COLO829 (cell line): Measurements from ENCODE around the gene CFAP68.

Source experiments
- DNase-seq: peaks from one replicate; pipeline ENCODE4 v3.0.0; 2012; ENCODE audit warnings: low spot score

The CFAP68 gene

GRCh38 chr11:111878849-111879636 lies at the start of gene CFAP68, which contains the start of gene FDXACB1:
Gene CFAP68 (plus strand): TSS chr11:111879541. CDS start chr11:111879561, 20 bp downstream.
Gene FDXACB1 (minus strand): TSS chr11:111879165. CDS start chr11:111879132, 33 bp downstream.
- DNase-seq: peak; percentile 94

GRCh38 chr11:111833524-111833923 lies 45.8 kb upstream of the CFAP68 start:
- DNase-seq: no peak

GRCh38 chr11:111834432-111835163 lies 44.7 kb upstream of the CFAP68 start:
- no peak for DNase-seq

GRCh38 chr11:111835665-111836064 lies 43.7 kb upstream of the CFAP68 start:
- DNase-seq: no peak

- DNase-seq: no peak
These were observed 43.2 kb upstream of the CFAP68 start for GRCh38 chr11:111836162-111836561.

- DNase-seq: no peak
These were observed 42.6 kb upstream of the CFAP68 start for GRCh38 chr11:111836721-111837120.

- DNase-seq: no peak
These were observed 41.9 kb upstream of the CFAP68 start for GRCh38 chr11:111837366-111837891.

GRCh38 chr11:111838054-111838453 lies 41.3 kb upstream of the CFAP68 start:
- no peak for DNase-seq

- DNase-seq: no peak
These were observed 39.2 kb upstream of the CFAP68 start for GRCh38 chr11:111840143-111840542.

GRCh38 chr11:111841370-111842053 lies 37.8 kb upstream of the CFAP68 start:
- DNase-seq: peak; percentile 71

- DNase-seq: no peak
These were observed 35.7 kb upstream of the CFAP68 start for GRCh38 chr11:111843661-111844060.

- no peak for DNase-seq
These were observed 33.9 kb upstream of the CFAP68 start for GRCh38 chr11:111845276-111846028.

GRCh38 chr11:111846063-111846462 lies 33.3 kb upstream of the CFAP68 start:
- no peak for DNase-seq

- DNase-seq: peak; percentile 8
These were observed 32.7 kb upstream of the CFAP68 start for GRCh38 chr11:111846636-111847035.

GRCh38 chr11:111849631-111850030 lies 29.7 kb upstream of the CFAP68 start:
- DNase-seq: no peak

GRCh38 chr11:111851067-111851466 lies 28.3 kb upstream of the CFAP68 start:
- no peak for DNase-seq

- DNase-seq: no peak
These were observed 27.7 kb upstream of the CFAP68 start for GRCh38 chr11:111851636-111852035.

GRCh38 chr11:111852103-111852502 lies 27.2 kb upstream of the CFAP68 start:
- no peak for DNase-seq

GRCh38 chr11:111855506-111855905 lies 23.8 kb upstream of the CFAP68 start:
- no peak for DNase-seq

- DNase-seq: no peak
These were observed 19.1 kb upstream of the CFAP68 start for GRCh38 chr11:111860257-111860656.

GRCh38 chr11:111870113-111870512 lies 9.2 kb upstream of the CFAP68 start:
- no peak for DNase-seq

- no peak for DNase-seq
These were observed 8.8 kb upstream of the CFAP68 start for GRCh38 chr11:111870522-111870885.
